WTC11 (cell line): ENCODE results near the gene BCAT1. TPM values are rescaled to one million over a fixed set of nuclear protein-coding genes. Genes with fewer than 3 reads are reported as not detected.

Source experiments
- ATAC-seq: fragments of 200-7000 bp; cut with Tn5 transposase; 2 replicates; pipeline ENCODE4 v1.10.0; 2021; ENCODE audit warnings: mild to moderate bottlenecking, moderate library complexity
- CTCF ChIA-PET: fragments of 300-600 bp; sonication (Branson Sonifier 250); formaldehyde crosslinking; loops from one replicate; lab custom pipeline; 2021; ENCODE audit warnings: antibody characterized with exemption; lab: Charles Lee
- POLR2A ChIA-PET: fragments of 350-600 bp; sonication (Branson Sonifier 250); formaldehyde crosslinking; loops from one replicate; lab custom pipeline; 2021; ENCODE audit warnings: antibody characterized with exemption; lab: Charles Lee
- DNase-seq: peaks from one replicate; pipeline ENCODE4 v3.0.0; 2021; ENCODE audit warnings: low spot score
- H3K27ac Mint-ChIP-seq: 2 replicates; pipeline ENCODE4 v1.8.0; 2021; ENCODE audit warnings: mixed read lengths
- H3K27me3 Mint-ChIP-seq: 2 replicates; pipeline ENCODE4 v1.8.0; 2021; ENCODE audit warnings: low read depth, mild to moderate bottlenecking, moderate library complexity, mixed read lengths
- H3K36me3 Mint-ChIP-seq: 2 replicates; pipeline ENCODE4 v1.8.0; 2021; ENCODE audit warnings: mixed read lengths
- H3K4me1 Mint-ChIP-seq: 2 replicates; pipeline ENCODE4 v1.8.0; 2022; ENCODE audit warnings: mixed read lengths
- H3K4me3 Mint-ChIP-seq: 2 replicates; pipeline ENCODE4 v1.8.0; 2021; ENCODE audit warnings: mild to moderate bottlenecking, moderate library complexity, mixed read lengths
- H3K9me3 Mint-ChIP-seq: 2 replicates; pipeline ENCODE4 v1.8.0; 2021; ENCODE audit warnings: mixed read lengths
- AFF4 ChIP-seq: sonication (generic); formaldehyde crosslinking; IDR thresholded peaks from 2 replicates; pipeline ENCODE4 v1.8.1; 2023; ENCODE audit warnings: mild to moderate bottlenecking, missing genetic modification reagents, borderline replicate concordance
- ATF1 ChIP-seq: sonication (generic); formaldehyde crosslinking; IDR thresholded peaks from 2 replicates; pipeline ENCODE4 v1.8.1; 2023; ENCODE audit warnings: mild to moderate bottlenecking, moderate library complexity, missing genetic modification reagents
- ATF2 ChIP-seq: sonication (generic); formaldehyde crosslinking; IDR thresholded peaks from 2 replicates; pipeline ENCODE4 v1.8.1; 2022; ENCODE audit warnings: low read depth, missing genetic modification reagents, borderline replicate concordance
- CDX4 ChIP-seq: fragments of 250-450 bp; sonication (Bioruptor Pico); IDR thresholded peaks from 2 replicates; pipeline ENCODE4 v1.9.0; 2021; ENCODE audit warnings: moderate library complexity, mild to moderate bottlenecking, inconsistent platforms, borderline replicate concordance
- CREM ChIP-seq: sonication (generic); formaldehyde crosslinking; IDR thresholded peaks from 2 replicates; pipeline ENCODE4 v1.8.1; 2022; ENCODE audit warnings: mild to moderate bottlenecking, missing genetic modification reagents, moderate library complexity
- E2F5 ChIP-seq: sonication (generic); formaldehyde crosslinking; IDR thresholded peaks from 2 replicates; pipeline ENCODE4 v1.8.1; 2022; ENCODE audit warnings: mild to moderate bottlenecking, moderate library complexity, missing genetic modification reagents
- FOXJ3 ChIP-seq: sonication (generic); formaldehyde crosslinking; IDR thresholded peaks from 2 replicates; pipeline ENCODE4 v1.9.0; 2021; ENCODE audit warnings: missing genetic modification reagents, mild to moderate bottlenecking, borderline replicate concordance
- MXD4 ChIP-seq: fragments of 250-450 bp; sonication (Bioruptor Pico); IDR thresholded peaks from 2 replicates; pipeline ENCODE4 v1.8.0; 2021; ENCODE audit warnings: mild to moderate bottlenecking, moderate library complexity, borderline replicate concordance
- RELA ChIP-seq: sonication (generic); formaldehyde crosslinking; IDR thresholded peaks from 2 replicates; pipeline ENCODE4 v1.8.1; 2022; ENCODE audit warnings: missing genetic modification reagents, mild to moderate bottlenecking, borderline replicate concordance
- ZBTB21 ChIP-seq: sonication (generic); formaldehyde crosslinking; IDR thresholded peaks from 2 replicates; pipeline ENCODE4 v1.8.1; 2023; ENCODE audit warnings: mild to moderate bottlenecking, missing genetic modification reagents, borderline replicate concordance
- ZNF219 ChIP-seq: sonication (generic); formaldehyde crosslinking; IDR thresholded peaks from 2 replicates; pipeline ENCODE4 v1.8.0; 2023; ENCODE audit warnings: missing genetic modification reagents, mild to moderate bottlenecking, borderline replicate concordance
- total RNA-seq: library from RNA; stranded (reverse); gene quantifications from 3 replicates; pipeline ENCODE4 v1.2.3, GENCODE V29; 2021
- TF ChIP-seq, protein P1 (sequence below): fragments of 250-450 bp; sonication (Bioruptor Pico); IDR thresholded peaks from 2 replicates; pipeline ENCODE4 v1.8.0; 2021; ENCODE audit warnings: mild to moderate bottlenecking
- TF ChIP-seq, protein P2 (sequence below): sonication (generic); formaldehyde crosslinking; IDR thresholded peaks from 2 replicates; pipeline ENCODE4 v1.8.0; 2022; ENCODE audit warnings: mild to moderate bottlenecking, missing genetic modification reagents

The BCAT1 gene
- total RNA-seq, 1 experiment from 2014 or later, result 267 TPM

DNA sequence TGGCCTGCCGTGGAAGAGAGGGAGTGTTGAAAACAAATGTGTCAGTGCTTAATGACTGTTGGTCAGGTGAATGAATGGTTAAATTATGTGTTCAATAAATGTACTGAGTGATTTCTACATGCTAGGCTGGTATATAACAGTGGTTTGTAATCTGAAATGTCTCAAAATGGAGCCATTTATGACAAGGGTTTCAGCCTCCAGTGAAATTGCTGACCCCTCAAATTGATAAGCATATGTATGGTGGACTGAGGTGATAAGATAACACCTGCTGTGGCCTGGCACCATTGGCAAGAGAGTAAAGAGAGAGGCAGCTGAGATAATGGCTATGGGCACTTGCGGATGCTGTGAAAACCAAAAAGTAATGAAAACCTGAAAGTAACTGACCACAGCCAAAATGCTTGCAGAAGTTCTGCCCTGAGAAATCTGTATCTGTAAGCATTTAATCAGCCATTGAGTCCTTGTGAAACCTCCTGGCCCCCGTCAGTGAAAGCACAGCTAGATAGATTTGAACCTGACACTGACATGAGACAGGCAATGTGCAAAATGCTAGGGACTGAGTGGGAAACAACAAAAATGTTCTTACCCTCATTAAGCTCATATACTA lies 1.4 kb upstream of the BCAT1 start:
- POLR2A ChIA-PET, result no interaction called here
- Mint-ChIP-seq H3K27me3 (peaks cover 2% of the 10 kb centered on the region; the same call in 1 of the 2 replicates), H3K4me1 (peaks cover 53% of the 10 kb centered on the region), H3K36me3 (peaks cover 7% of the 10 kb centered on the region; the same call in 1 of the 2 replicates), H3K4me3 (peak overlapping the region; percentile 18)
- no peak for DNase-seq
- TF ChIP-seq ZBTB21 (CRISPR knock-in tag) (no peak), FOXJ3 (no peak), ATF1 (CRISPR knock-in tag) (no peak), ZNF219 (no peak)
- TF ChIP-seq, protein P1, sequence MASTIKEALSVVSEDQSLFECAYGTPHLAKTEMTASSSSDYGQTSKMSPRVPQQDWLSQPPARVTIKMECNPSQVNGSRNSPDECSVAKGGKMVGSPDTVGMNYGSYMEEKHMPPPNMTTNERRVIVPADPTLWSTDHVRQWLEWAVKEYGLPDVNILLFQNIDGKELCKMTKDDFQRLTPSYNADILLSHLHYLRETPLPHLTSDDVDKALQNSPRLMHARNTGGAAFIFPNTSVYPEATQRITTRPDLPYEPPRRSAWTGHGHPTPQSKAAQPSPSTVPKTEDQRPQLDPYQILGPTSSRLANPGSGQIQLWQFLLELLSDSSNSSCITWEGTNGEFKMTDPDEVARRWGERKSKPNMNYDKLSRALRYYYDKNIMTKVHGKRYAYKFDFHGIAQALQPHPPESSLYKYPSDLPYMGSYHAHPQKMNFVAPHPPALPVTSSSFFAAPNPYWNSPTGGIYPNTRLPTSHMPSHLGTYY (CRISPR knock-in tag), result no peak
- TF ChIP-seq, all 79 proteins: peak for 0
- ATAC-seq, result no peak
- peak overlapping the region; percentile 94 for H3K27ac Mint-ChIP-seq
- CTCF ChIA-PET, result no interaction called here
- peaks cover 2% of the 10 kb centered on the region for H3K9me3 Mint-ChIP-seq

DNA sequence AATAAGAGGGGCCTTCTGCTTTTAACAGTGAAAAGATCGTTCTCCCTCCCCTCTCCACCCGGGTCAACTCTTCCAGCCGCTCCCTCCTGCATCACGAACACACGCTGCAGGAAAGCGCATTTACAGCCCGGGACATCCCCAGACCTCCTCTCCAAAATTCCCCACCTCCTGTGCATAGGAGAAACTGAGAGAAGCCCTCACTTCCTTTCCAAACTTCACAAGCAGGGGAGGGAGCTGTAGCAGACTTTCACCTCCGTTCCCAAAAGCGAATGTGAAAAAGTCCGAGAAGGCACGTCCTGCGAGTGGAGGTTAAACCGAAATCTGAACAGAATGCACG lies 513 bp downstream of the BCAT1 start:
- H3K27ac Mint-ChIP-seq, result peak overlapping the region; percentile 100

GRCh38 chr12:24947541-24948419 lies 1.1 kb downstream of the BCAT1 start:
- DNase-seq, result no peak
- ChIA-PET POLR2A (interaction anchor here (0.6 to 2.9 kb wide), 5 partner anchors 12 to 440 kb away, joined by 3 to 14 read pairs (median 7); no protein-coding TSS in a partner anchor), CTCF (no interaction called here)
- no peak for ATAC-seq
- Mint-ChIP-seq H3K27ac (peak overlapping the region; percentile 100), H3K4me3 (peak overlapping the region; percentile 96), H3K4me1 (peaks cover 70% of the 10 kb centered on the region), H3K36me3 (peaks cover 20% of the 10 kb centered on the region), H3K9me3 (no peaks in the 10 kb centered on the region), H3K27me3 (no peaks in the 10 kb centered on the region)
- TF ChIP-seq, protein P2, sequence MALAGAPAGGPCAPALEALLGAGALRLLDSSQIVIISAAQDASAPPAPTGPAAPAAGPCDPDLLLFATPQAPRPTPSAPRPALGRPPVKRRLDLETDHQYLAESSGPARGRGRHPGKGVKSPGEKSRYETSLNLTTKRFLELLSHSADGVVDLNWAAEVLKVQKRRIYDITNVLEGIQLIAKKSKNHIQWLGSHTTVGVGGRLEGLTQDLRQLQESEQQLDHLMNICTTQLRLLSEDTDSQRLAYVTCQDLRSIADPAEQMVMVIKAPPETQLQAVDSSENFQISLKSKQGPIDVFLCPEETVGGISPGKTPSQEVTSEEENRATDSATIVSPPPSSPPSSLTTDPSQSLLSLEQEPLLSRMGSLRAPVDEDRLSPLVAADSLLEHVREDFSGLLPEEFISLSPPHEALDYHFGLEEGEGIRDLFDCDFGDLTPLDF (CRISPR knock-in tag), result no peak
- no peak for TF ChIP-seq RELA (CRISPR knock-in tag)
- TF ChIP-seq ATF2 (CRISPR knock-in tag), result no peak
- no peak for TF ChIP-seq CDX4 (CRISPR knock-in tag)

More for the DNA sequence above, 513 bp downstream of the BCAT1 start:
- POLR2A ChIA-PET, result interaction anchor here (0.6 to 2.1 kb wide), 4 partner anchors 12 to 1885 kb away, joined by 3 to 8 read pairs (median 3); partner anchors contain the start of gene ITPR2
- Mint-ChIP-seq H3K4me1 (peaks cover 71% of the 10 kb centered on the region), H3K27me3 (no peaks in the 10 kb centered on the region), H3K4me3 (peak overlapping the region; percentile 96), H3K36me3 (peaks cover 20% of the 10 kb centered on the region), H3K9me3 (no peaks in the 10 kb centered on the region)
- ATAC-seq, result peak; percentile 17
- TF ChIP-seq E2F5 (CRISPR knock-in tag) (0 out of 2 replicates have a peak, but pooled peaks have one; percentile 10), AFF4 (0 out of 2 replicates have a peak, but pooled peaks have one; percentile 9), CREM (CRISPR knock-in tag) (0 out of 2 replicates have a peak, but pooled peaks have one; percentile 11), MXD4 (CRISPR knock-in tag) (no peak)
- CTCF ChIA-PET, result no interaction called here
- no peak for DNase-seq
